Activated naive CD8-positive, alpha-beta T cell treated with anti-CD3 and anti-CD28 coated beads for 36 hours (primary cell): ENCODE results near the gene VSTM4. TPM values are rescaled to one million over a fixed set of nuclear protein-coding genes. Genes with fewer than 3 reads are reported as not detected.

Source experiments
- DNase-seq: peaks from one replicate; pipeline ENCODE4 v3.0.0; 2021
- H3K27ac Mint-ChIP-seq: one replicate; pipeline ENCODE4 v1.8.0; 2022; ENCODE audit warnings: mild to moderate bottlenecking, moderate library complexity, mixed read lengths
- H3K27me3 Mint-ChIP-seq: one replicate; pipeline ENCODE4 v1.8.0; 2022; ENCODE audit warnings: mild to moderate bottlenecking, mixed read lengths
- H3K36me3 Mint-ChIP-seq: one replicate; pipeline ENCODE4 v1.8.0; 2021; ENCODE audit warnings: mild to moderate bottlenecking, mixed read lengths
- H3K4me1 Mint-ChIP-seq: one replicate; pipeline ENCODE4 v1.8.0; 2021; ENCODE audit warnings: mixed read lengths
- H3K4me3 Mint-ChIP-seq: one replicate; pipeline ENCODE4 v1.8.0; 2022; ENCODE audit warnings: mild to moderate bottlenecking, moderate library complexity, mixed read lengths
- H3K9me3 Mint-ChIP-seq: one replicate; pipeline ENCODE4 v1.8.0; 2022; ENCODE audit warnings: mixed read lengths
- total RNA-seq, 2 experiments: library from RNA; stranded (reverse); gene quantifications; one replicate each; pipeline ENCODE4 v1.2.3, GENCODE V29; 2021

The VSTM4 gene
- total RNA-seq, 2 experiments from 2014 or later: not detected

DNA sequence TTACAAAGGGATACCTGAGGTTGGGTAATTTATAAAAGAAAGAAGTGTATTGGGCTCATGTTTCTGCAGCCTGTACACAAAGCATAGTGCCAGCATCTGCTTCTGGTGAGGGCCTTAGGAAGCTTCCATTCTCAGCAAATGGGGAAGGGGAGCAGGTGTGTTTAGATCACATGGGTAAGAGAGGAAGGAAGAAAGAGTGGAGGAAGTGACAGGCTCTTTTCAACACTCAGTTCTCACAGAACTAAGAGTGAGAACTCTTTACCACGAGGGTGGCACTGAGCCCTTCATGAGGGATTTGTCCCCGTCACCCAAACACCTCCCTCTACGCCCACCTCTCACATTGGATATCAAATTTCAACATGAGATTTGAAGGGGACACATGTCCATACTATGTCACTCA, 19.0 kb upstream of the VSTM4 start:
- Mint-ChIP-seq H3K36me3 (no peaks in the 10 kb centered on the region), H3K9me3 (peaks cover 2% of the 10 kb centered on the region), H3K4me1 (no peaks in the 10 kb centered on the region), H3K4me3 (no peak overlapping the region), H3K27me3 (peaks cover 15% of the 10 kb centered on the region), H3K27ac (no peak overlapping the region)
- no peak for DNase-seq

DNA sequence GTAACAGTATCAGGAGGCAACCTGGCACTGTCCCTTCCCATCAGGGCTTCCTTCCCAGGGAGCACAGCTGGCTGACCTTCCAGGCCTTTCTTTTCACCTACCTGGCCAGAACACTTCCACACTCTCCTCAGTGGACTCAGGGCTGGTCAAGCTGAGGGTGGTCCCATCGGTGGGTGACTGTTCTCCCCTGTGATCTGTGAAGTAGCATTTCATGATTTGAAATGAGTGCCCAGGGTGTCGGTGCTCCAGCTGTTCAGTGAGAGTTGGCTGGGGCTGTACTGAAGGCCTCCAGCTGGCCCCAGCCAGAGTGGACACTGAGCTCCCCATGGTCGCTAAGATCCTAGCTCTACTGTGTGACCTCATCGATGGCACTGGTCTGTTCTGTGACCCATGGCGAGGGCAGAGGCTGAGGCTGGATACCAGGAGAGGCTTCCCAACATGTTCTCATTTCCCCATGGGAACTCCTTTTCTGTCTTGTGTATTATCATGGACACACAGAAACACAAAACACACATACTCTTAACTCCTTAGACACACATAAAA, 18.5 kb upstream of the VSTM4 start, which contains the start of gene FAM170B:
Gene FAM170B, minus strand, starts transcription at position 316 of the 543 bp plus-strand sequence. Its CDS starts 103 bp downstream, at position 213.
- Mint-ChIP-seq H3K4me1 (no peaks in the 10 kb centered on the region), H3K9me3 (peaks cover 2% of the 10 kb centered on the region), H3K36me3 (no peaks in the 10 kb centered on the region), H3K4me3 (no peak within 1 kb of the TSS), H3K27ac (no peak within 1 kb of the TSS), H3K27me3 (peaks cover 21% of the 10 kb centered on the region)
- DNase-seq: no peak

DNA sequence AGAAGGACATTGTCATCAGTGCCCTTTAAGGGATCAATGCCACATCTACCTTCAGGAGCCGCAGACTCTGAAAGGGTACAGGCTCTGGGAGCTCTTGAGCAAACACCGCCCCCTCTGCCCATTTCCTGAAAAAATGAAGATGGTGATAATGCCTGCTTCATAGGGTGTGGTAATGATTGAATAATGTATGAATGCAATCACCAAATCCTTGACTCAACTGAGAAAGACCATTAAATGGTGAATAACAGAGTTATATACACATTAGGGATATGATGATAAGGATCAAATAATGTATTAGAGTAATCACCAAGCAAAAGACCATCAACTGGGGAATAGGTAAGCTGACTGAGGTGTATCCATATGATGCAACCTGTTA, 17.0 kb upstream of the VSTM4 start:
- peaks cover 26% of the 10 kb centered on the region for H3K27me3 Mint-ChIP-seq
- H3K36me3 Mint-ChIP-seq: no peaks in the 10 kb centered on the region
- DNase-seq: no peak
- no peak overlapping the region for H3K4me3 Mint-ChIP-seq
- peaks cover 2% of the 10 kb centered on the region for H3K9me3 Mint-ChIP-seq
- no peaks in the 10 kb centered on the region for H3K4me1 Mint-ChIP-seq
- no peak overlapping the region for H3K27ac Mint-ChIP-seq

DNA sequence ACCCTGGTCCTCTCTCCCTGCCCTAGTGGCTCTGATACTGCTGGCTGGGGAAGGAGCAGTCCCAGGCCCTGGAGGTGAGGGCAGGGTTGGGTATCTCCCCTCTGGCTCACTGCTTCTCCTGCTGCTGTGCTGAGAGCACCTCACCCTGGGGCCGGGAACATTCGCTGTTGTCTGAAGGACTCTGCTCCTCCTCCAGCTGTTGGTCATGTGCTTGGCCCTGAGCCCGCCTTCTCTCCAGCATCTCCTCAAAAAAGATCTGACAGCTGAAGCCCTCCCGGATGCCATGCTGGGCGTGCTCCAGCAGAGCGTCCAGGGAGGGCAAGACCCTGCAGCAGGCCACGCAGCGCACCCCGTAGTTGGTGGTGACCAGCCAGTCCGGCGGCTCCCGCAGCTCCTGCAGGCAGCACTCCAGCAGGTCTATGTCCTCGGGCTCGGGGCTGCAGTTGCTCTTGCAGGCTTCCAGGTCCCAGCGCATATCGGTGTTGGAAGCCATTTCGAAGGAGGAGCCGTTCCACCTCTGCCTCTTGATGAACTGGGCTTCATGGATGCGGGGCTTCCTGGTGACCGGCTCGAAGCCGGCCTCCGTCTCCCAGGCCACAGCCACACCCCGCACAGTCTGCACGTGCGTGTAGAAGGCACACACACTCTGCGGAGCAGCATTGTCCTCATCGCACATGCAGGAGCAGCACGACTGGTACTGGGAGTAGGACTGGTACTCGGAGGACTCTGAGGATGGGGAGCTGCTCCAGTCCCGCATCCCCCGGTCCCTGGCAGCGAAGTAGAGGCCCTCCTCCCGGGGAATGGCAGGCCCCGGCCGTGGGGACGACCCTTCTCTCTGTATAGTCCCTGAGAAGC, 16.4 kb upstream of the VSTM4 start:
- H3K4me1 Mint-ChIP-seq: no peaks in the 10 kb centered on the region

DNA sequence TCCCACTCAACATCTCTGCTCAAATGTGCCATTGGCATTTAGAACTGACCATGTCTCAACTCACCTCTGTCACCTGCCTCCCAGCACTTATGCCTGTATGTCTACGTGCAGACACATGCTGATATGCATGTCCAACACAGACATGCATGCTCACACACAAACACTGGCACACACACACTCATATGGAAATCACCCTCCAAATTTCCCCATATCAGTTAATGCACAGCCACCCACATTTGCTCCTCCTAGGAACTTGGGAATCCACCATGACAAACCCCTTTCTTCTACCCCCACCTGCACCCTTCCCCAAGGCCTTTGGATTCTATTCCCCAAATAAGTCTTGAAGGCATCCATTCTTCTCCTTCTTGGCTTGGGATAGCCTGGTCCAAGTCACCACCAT, 14.1 kb upstream of the VSTM4 start:
- Mint-ChIP-seq H3K27ac (no peak overlapping the region), H3K36me3 (no peaks in the 10 kb centered on the region), H3K9me3 (no peaks in the 10 kb centered on the region), H3K27me3 (peaks cover 17% of the 10 kb centered on the region), H3K4me1 (no peaks in the 10 kb centered on the region), H3K4me3 (no peak overlapping the region)
- no peak for DNase-seq

More for the DNA sequence above, 16.4 kb upstream of the VSTM4 start:
- Mint-ChIP-seq H3K4me3 (no peak overlapping the region), H3K9me3 (peaks cover 2% of the 10 kb centered on the region), H3K36me3 (no peaks in the 10 kb centered on the region), H3K27ac (no peak overlapping the region), H3K27me3 (peaks cover 26% of the 10 kb centered on the region)
- no peak for DNase-seq

DNA sequence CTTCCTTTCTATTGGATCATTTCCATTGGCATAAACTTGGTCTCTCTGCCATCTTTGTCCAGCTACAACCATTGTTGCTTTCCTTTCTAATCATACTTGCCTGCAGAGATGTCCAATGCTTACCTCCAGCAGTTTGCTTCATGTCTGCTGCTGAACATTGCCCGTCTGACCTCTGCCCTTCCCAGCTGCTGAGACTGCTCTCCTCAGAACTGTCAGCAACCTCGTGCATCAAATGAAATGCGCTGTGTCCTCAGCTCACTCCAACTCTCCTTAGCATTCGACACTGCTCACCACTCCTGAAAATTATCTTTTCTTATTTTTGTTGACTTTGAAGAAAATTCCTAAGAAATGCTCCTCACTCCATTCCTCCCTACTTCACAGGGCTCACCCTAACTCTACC, 13.5 kb upstream of the VSTM4 start:
- Mint-ChIP-seq H3K9me3 (no peaks in the 10 kb centered on the region), H3K4me1 (no peaks in the 10 kb centered on the region), H3K27me3 (peaks cover 14% of the 10 kb centered on the region), H3K36me3 (no peaks in the 10 kb centered on the region), H3K27ac (no peak overlapping the region), H3K4me3 (no peak overlapping the region)
- DNase-seq: no peak

DNA sequence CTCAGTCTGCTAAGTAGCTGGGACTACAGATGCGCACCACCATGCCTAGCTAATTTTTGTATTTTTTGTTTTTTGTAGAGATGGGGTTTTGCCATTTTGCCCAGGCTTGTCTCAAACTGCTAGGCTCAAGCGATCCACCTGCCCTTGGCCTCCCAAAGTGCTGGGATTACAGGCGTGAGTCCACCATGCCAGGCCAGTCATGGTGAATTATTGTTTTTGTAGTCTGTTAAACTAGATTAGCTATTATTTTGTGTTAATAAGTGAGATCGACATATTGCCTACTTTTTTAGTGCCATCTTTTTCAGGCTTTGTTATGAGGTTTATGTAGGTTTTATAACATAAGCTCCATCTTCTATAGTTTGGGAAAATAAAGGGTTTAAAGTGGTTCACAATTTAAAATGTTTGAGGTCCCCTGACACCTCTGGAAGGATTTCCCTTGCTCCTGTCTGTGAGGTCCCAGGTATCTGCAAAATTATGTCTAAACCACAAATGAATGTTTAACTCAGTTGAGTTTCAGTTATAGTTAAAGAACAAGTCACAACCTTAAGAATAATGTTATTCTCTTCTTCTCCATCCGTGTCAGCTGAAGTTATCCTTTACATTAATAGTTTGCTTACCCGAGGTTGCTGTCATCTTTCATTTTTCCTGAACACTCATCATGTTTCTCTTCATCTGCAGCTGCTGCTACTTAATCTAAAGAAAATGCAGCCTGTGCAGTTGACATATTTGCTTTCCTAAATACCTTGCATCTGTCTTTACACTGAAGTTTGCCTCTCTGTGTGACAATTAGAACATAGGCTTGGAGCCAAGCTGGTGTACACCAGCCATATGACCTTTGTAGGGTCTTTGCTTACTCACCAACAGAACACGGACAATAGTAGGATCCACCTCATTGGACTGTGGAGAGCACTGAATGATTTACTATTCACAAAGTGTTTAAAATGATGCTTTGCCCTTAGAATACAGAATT, 8.9 kb upstream of the VSTM4 start:
- Mint-ChIP-seq H3K27ac (no peak overlapping the region), H3K9me3 (no peaks in the 10 kb centered on the region), H3K4me1 (no peaks in the 10 kb centered on the region), H3K4me3 (no peak overlapping the region), H3K27me3 (peaks cover 18% of the 10 kb centered on the region), H3K36me3 (no peaks in the 10 kb centered on the region)
- DNase-seq: no peak

DNA sequence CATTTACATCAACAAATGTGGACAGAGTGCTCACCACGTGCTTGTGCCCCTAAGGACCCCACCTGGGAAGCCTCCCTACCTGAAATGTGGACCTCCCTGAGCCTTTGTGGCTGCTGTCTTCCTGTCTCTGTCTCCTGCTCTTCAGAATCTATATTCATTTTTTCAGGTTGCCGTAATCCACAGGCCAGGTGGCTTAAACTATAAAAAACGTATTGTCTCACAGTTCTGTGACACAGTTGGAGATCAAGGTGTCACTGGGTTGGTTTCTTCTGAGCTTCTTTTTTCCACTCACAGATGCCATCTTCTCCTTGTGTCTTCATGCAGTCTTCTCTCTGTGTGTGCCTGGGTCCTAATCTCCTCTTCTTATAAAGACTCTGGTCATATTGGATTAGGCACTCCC, 5.6 kb upstream of the VSTM4 start:
- peaks cover 16% of the 10 kb centered on the region for H3K27me3 Mint-ChIP-seq

DNA sequence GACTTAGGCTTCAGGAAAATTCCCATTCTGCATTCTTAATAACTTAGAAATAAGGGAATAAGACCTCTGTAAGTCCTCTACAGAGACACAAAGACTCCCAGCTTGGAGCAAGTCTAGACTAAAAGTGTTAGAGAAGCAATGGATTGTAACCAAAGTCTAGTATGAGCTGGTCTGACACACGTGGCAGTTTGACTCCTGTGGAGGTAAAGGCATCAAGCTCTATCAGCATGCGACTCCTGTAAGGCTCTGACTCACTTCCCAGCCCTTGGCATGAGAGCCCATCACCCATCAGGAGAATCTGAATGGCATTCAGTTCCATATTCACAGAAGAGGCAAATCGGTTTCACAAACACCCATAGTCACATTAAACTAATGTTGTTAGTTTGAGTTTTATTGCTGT, 4.4 kb upstream of the VSTM4 start:
- Mint-ChIP-seq H3K27ac (no peak overlapping the region), H3K4me1 (peaks cover 3% of the 10 kb centered on the region), H3K36me3 (no peaks in the 10 kb centered on the region), H3K4me3 (no peak overlapping the region), H3K9me3 (no peaks in the 10 kb centered on the region), H3K27me3 (peaks cover 20% of the 10 kb centered on the region)
- no peak for DNase-seq

More for the DNA sequence above, 5.6 kb upstream of the VSTM4 start:
- no peaks in the 10 kb centered on the region for H3K36me3 Mint-ChIP-seq
- no peak overlapping the region for H3K4me3 Mint-ChIP-seq
- no peak overlapping the region for H3K27ac Mint-ChIP-seq
- H3K4me1 Mint-ChIP-seq: peaks cover 3% of the 10 kb centered on the region
- H3K9me3 Mint-ChIP-seq: no peaks in the 10 kb centered on the region
- no peak for DNase-seq

DNA sequence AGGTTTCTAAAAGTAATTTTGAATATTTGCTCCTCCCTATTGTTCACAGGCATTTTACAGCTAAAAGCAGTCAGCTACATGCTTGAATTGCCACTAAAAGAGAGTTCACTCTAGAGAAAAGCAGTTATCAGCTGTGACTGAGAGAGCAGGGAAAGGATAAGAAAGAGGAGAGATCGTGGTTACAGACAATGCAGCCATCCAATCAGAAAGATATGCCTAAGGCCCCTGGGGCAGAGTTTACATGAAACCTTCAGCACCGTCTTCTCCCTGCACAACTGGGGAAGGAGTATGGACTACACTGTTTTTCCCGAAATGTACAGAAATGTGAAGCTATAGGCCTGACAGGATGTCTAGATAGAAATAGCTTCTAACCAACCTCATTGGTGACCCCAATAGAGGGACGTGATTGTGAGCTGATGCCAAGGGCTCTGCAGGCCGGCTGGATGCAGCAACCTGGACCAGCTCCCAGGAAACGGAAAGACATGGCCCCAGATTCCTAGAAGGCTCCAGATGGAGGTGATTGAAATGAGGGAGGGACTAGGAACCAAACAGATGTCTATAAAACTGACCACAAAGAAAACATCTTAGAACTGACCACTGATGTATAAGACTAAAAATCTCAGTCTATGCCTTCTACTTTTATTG, 3.2 kb upstream of the VSTM4 start:
- Mint-ChIP-seq H3K4me3 (no peak overlapping the region), H3K9me3 (no peaks in the 10 kb centered on the region)

DNA sequence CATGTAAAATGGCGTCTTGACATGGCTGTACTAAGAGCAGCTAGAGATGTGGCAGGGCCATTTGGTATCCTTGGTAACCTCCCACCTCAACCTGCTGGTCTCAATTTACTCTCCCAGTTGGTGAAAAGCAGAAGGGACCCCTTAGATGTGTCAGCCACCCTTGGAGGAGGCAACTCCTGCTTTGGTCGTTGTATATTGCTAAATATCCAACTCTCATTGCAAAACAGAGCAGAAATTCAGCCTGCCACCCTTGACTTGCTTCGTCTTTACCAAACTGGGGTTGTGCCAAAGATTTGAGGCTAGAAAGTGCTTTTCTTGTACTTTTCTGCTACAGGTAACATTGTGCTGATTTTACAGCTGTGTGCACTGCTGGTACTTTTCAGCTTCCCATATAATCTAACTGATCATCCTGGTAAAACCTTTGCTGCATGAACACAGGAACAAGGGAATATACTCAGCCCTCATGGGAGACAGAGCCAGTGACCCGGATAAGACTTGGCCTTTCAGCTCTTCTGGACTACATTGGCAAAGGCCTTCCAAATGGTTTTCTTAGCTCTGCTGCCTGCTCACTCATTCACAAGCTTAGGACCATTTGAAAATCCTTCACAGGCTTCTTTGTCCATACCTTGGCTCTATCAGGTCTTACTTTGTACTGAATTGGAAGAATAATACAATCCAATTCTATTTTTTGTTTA, 2.2 kb upstream of the VSTM4 start:
- no peaks in the 10 kb centered on the region for H3K36me3 Mint-ChIP-seq
- no peak overlapping the region for H3K27ac Mint-ChIP-seq
- DNase-seq: no peak
- peaks cover 3% of the 10 kb centered on the region for H3K4me1 Mint-ChIP-seq
- no peak overlapping the region for H3K4me3 Mint-ChIP-seq
- peaks cover 36% of the 10 kb centered on the region for H3K27me3 Mint-ChIP-seq
- no peaks in the 10 kb centered on the region for H3K9me3 Mint-ChIP-seq

More for the DNA sequence above, 3.2 kb upstream of the VSTM4 start:
- Mint-ChIP-seq H3K4me1 (peaks cover 3% of the 10 kb centered on the region), H3K27ac (no peak overlapping the region), H3K27me3 (peaks cover 32% of the 10 kb centered on the region), H3K36me3 (no peaks in the 10 kb centered on the region)
- DNase-seq: no peak

DNA sequence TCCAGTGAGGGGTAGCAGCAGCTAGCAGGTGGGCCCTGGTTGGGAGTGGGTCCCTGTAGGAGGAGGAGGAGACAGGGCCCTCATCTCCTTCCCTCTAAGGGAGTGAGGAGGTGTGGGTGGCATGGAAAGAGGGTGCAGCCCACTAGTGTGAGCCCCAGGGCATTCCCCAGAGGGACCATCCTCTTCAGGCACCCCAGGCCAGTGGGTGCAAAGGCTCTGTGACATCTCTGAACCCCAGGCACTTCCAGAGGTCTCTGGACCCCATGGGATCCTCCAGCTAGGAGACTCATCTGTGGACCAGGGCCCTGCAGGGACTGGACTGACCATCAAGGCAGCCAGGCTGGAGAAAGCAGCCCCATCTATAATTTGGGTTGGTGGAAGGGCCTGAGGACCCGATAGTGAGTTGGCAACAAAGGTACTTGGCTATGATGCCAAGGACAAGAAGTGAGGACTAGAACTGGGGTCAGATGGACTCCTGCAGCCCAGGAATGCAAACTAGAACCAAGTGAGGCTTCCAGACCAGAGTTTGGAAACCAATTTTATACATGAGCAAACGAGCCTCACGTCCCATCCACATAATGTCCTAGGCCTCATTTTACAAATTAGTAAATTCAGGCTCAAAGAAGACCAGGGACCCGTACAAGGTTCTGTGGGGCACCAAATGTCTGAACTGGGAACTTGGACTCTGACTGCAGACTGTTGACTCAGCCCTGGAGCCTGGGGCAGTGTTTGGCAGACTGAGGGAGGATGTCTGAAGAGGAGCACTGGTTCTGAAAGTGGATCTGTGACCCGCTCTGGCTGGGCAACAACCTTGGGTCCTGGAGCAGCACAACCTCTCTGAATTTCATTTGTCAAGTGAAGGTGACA, 1.4 kb upstream of the VSTM4 start:
- H3K36me3 Mint-ChIP-seq: no peaks in the 10 kb centered on the region
- peaks cover 3% of the 10 kb centered on the region for H3K4me1 Mint-ChIP-seq
- H3K27me3 Mint-ChIP-seq: peaks cover 37% of the 10 kb centered on the region
- no peak overlapping the region for H3K27ac Mint-ChIP-seq
- H3K4me3 Mint-ChIP-seq: no peak overlapping the region
- no peaks in the 10 kb centered on the region for H3K9me3 Mint-ChIP-seq
- DNase-seq: no peak

DNA sequence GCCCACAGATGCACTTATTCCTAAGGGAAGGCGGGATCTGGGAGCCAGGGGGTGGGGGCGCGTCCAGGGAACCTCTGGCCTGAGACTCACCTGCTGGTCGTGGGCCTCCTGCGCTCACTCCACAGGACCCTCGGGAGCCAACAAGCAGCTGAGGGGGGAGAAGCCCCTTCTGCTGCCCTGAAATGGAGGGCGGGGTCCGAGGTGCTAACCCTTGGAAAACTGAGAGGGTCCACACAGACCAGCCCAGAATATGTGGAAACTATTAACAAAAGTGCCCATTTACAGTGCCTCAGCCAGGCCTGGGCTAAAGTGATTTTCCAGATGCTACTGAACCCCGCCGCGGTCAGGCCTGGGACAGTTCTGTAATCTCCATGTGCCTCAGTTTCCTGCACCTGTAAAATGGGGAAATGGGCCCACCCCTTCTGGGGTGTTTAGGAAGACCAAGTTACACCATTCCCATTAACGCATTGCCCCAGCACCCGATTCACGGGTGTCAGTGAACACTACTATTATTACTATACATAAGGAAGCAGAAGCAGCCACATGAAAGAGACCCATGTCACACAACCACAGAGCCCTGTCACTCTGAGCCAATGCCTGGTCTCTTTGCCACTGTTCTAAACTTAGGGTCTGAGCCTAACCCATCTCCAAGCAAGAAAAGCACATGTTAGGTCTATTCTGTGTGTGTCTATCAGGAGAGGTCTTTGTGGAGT, 630 bp upstream of the VSTM4 start:
- H3K36me3 Mint-ChIP-seq: no peaks in the 10 kb centered on the region
- DNase-seq: no peak
- H3K27ac Mint-ChIP-seq: no peak overlapping the region
- H3K27me3 Mint-ChIP-seq: peaks cover 33% of the 10 kb centered on the region
- H3K4me1 Mint-ChIP-seq: peaks cover 3% of the 10 kb centered on the region
- no peak overlapping the region for H3K4me3 Mint-ChIP-seq
- H3K9me3 Mint-ChIP-seq: no peaks in the 10 kb centered on the region
